ENCODE measurements around the gene KLHL6.

Gene KLHL6

GRCh38 chr3:183566880-183567279 lies 11.4 kb upstream of the KLHL6 start:
- no peak for DNase-seq (ENCODE audit: low read depth in 2 of 2)

- no peak for DNase-seq (ENCODE audit: low read depth in 2 of 2)
These were observed 8.5 kb upstream of the KLHL6 start for GRCh38 chr3:183564046-183564445.

GRCh38 chr3:183563536-183563874 lies 8.0 kb upstream of the KLHL6 start:
- DNase-seq (ENCODE audit: low read depth in 2 of 2): no peak

- no peak for DNase-seq (ENCODE audit: low read depth in 2 of 2)
These were observed 5.1 kb upstream of the KLHL6 start for GRCh38 chr3:183560607-183561006.

- DNase-seq (ENCODE audit: low read depth in 2 of 2): no peak
These were observed 3.0 kb upstream of the KLHL6 start for GRCh38 chr3:183558495-183558894.

GRCh38 chr3:183556722-183557121 lies 1.2 kb upstream of the KLHL6 start:
- no peak for DNase-seq (ENCODE audit: low read depth in 2 of 2)

- DNase-seq (ENCODE audit: low read depth in 2 of 2): no peak
These were observed 1.1 kb downstream of the KLHL6 start for GRCh38 chr3:183554377-183554776.

- DNase-seq (ENCODE audit: low read depth in 2 of 2): no peak
These were observed 2.0 kb downstream of the KLHL6 start for GRCh38 chr3:183553334-183554026.

- DNase-seq (ENCODE audit: low read depth in 2 of 2): peak in 1 of 2 donors; percentile 42
These were observed 3.6 kb downstream of the KLHL6 start for GRCh38 chr3:183551930-183552329.

- no peak for DNase-seq (ENCODE audit: low read depth in 2 of 2)
These were observed 7.2 kb downstream of the KLHL6 start for GRCh38 chr3:183548262-183548769.

GRCh38 chr3:183546625-183547024 lies 8.9 kb downstream of the KLHL6 start:
- DNase-seq (ENCODE audit: low read depth in 2 of 2): no peak

GRCh38 chr3:183545708-183546107 lies 9.8 kb downstream of the KLHL6 start:
- no peak for DNase-seq (ENCODE audit: low read depth in 2 of 2)

- DNase-seq (ENCODE audit: low read depth in 2 of 2): no peak
These were observed 13.2 kb downstream of the KLHL6 start for GRCh38 chr3:183542355-183542754.

- no peak for DNase-seq (ENCODE audit: low read depth in 2 of 2)
These were observed 13.8 kb downstream of the KLHL6 start for GRCh38 chr3:183541738-183542137.

- DNase-seq (ENCODE audit: low read depth in 2 of 2): no peak
These were observed 14.3 kb downstream of the KLHL6 start for GRCh38 chr3:183541235-183541655.

GRCh38 chr3:183540501-183541234 lies 14.8 kb downstream of the KLHL6 start:
- DNase-seq (ENCODE audit: low read depth in 2 of 2): no peak

- DNase-seq (ENCODE audit: low read depth in 2 of 2): no peak
These were observed 15.7 kb downstream of the KLHL6 start for GRCh38 chr3:183539811-183540210.

GRCh38 chr3:183538486-183538885 lies 17.0 kb downstream of the KLHL6 start:
- no peak for DNase-seq (ENCODE audit: low read depth in 2 of 2)

GRCh38 chr3:183537295-183537730 lies 18.2 kb downstream of the KLHL6 start:
- DNase-seq (ENCODE audit: low read depth in 2 of 2): no peak

GRCh38 chr3:183536238-183536880 lies 19.1 kb downstream of the KLHL6 start:
- no peak for DNase-seq (ENCODE audit: low read depth in 2 of 2)

GRCh38 chr3:183534249-183534648 lies 21.3 kb downstream of the KLHL6 start:
- no peak for DNase-seq (ENCODE audit: low read depth in 2 of 2)

- no peak for DNase-seq (ENCODE audit: low read depth in 2 of 2)
These were observed 21.9 kb downstream of the KLHL6 start for GRCh38 chr3:183533412-183534132.

Data from stimulated activated CD8-positive, alpha-beta memory T cell treated with anti-CD3 and anti-CD28 coated beads, Interleukin-15, amount 100 ng/mL, for 48 hours (primary cell).